Hepatocyte (in vitro differentiated cells): ENCODE results near the gene ADD2. TPM values are rescaled to one million over a fixed set of nuclear protein-coding genes. Genes with fewer than 3 reads are reported as not detected.
A peak's percentile ranks its signal among the peaks of the same experiment; 100 is the strongest.

Experiments used
- DNase-seq: peaks from one replicate; pipeline ENCODE4 v3.0.0-alpha.2; 2016; ENCODE audit warnings: low spot score
- H2AFZ ChIP-seq: fragments of 200-600 bp; sonication (generic); 2 replicates; pipeline ENCODE4 v1.6.0; 2016; ENCODE audit warnings: antibody characterized with exemption, mild to moderate bottlenecking
- H3K27ac ChIP-seq: fragments of 200-600 bp; sonication (generic); 2 replicates; pipeline ENCODE4 v1.5.1; 2016; ENCODE audit warnings: mild to moderate bottlenecking
- H3K27me3 ChIP-seq: fragments of 200-600 bp; sonication (generic); 2 replicates; pipeline ENCODE4 v1.6.1; 2016
- H3K36me3 ChIP-seq: fragments of 200-600 bp; sonication (generic); replicated peaks from 2 replicates; pipeline ENCODE4 v1.5.1; 2016; ENCODE audit warnings: low read depth; ENCODE audit not compliant: insufficient read depth
- H3K4me1 ChIP-seq: fragments of 200-600 bp; sonication (generic); 2 replicates; pipeline ENCODE4 v1.5.1; 2016; ENCODE audit warnings: mild to moderate bottlenecking, moderate library complexity; ENCODE audit not compliant: insufficient read depth
- H3K4me2 ChIP-seq: fragments of 200-600 bp; sonication (generic); 2 replicates; pipeline ENCODE4 v1.6.0; 2016
- H3K4me3 ChIP-seq: fragments of 200-600 bp; sonication (generic); 2 replicates; pipeline ENCODE4 v1.5.1; 2016; ENCODE audit warnings: mild to moderate bottlenecking
- H3K79me2 ChIP-seq: fragments of 200-600 bp; sonication (generic); 2 replicates; pipeline ENCODE4 v1.6.0; 2017; ENCODE audit warnings: mild to moderate bottlenecking
- H3K9me2 ChIP-seq: fragments of 200-600 bp; sonication (generic); replicated peaks from 2 replicates; pipeline ENCODE4 v1.6.0; 2017; ENCODE audit warnings: mild to moderate bottlenecking; ENCODE audit not compliant: insufficient read depth
- H3K9me3 ChIP-seq: fragments of 200-600 bp; sonication (generic); 2 replicates; pipeline ENCODE4 v1.5.1; 2016; ENCODE audit warnings: low read depth, mild to moderate bottlenecking
- H4K20me1 ChIP-seq: fragments of 200-600 bp; sonication (generic); 2 replicates; pipeline ENCODE4 v1.6.0; 2016; ENCODE audit warnings: mild to moderate bottlenecking; ENCODE audit not compliant: insufficient read depth, poor library complexity, severe bottlenecking
- EZH2 ChIP-seq: fragments of 200-600 bp; sonication (generic); IDR thresholded peaks from 2 replicates; pipeline ENCODE4 v1.6.1; 2016; ENCODE audit warnings: antibody characterized with exemption, mild to moderate bottlenecking, borderline replicate concordance
- EZH2phosphoT487 ChIP-seq: fragments of 200-600 bp; sonication (generic); IDR thresholded peaks from one replicate; pipeline ENCODE4 v1.6.1; 2018; ENCODE audit warnings: antibody characterized with exemption, mild to moderate bottlenecking, low read depth, moderate library complexity; ENCODE audit not compliant: unreplicated experiment, severe bottlenecking
- WGBS: methylation state at CpG from one replicate; pipeline ENCODE4 v1.1.6; 2016; ENCODE audit warnings: low lambda C conversion rate; ENCODE audit errors: missing lambda C conversion rate; 5-methylcytosine and 5-hydroxymethylcytosine counted together
- polyA plus RNA-seq: library from polyadenylated mRNA; unstranded; fragments of >200 nt; fragmentation: Nextera tagmentation; extraction: Ambion mirVana; gene quantifications from 2 replicates; pipeline ENCODE4 v1.2.1, GENCODE V29; 2016
- total RNA-seq: library from RNA; depleted of rRNA; stranded (reverse); fragments of >200 nt; gene quantifications from 2 replicates; pipeline ENCODE4 v1.2.3, GENCODE V29; 2014
- TF ChIP-seq, protein P1 (sequence below): fragments of 200-600 bp; sonication (generic); IDR thresholded peaks from 2 replicates; pipeline ENCODE4 v1.5.1; 2016; ENCODE audit warnings: antibody characterized with exemption, mild to moderate bottlenecking; ENCODE audit not compliant: poor library complexity

The ADD2 gene
- total and polyA plus RNA-seq, 2 experiments from 2014 or later = 0.74 to 2.4 TPM

GRCh38 chr2:70687461-70687795 lies 80.6 kb downstream of the ADD2 start:
- H3K9me3 ChIP-seq = no peaks in the 10 kb centered on the region
- no peaks in the 10 kb centered on the region for H3K79me2 ChIP-seq
- H3K9me2 ChIP-seq = no peaks in the 10 kb centered on the region
- no peak overlapping the region for H3K4me2 ChIP-seq
- no peak overlapping the region for H3K27ac ChIP-seq
- H3K4me3 ChIP-seq = no peak overlapping the region
- H2AFZ ChIP-seq = no peak overlapping the region
- no peak for DNase-seq
- no peaks in the 10 kb centered on the region for H3K4me1 ChIP-seq
- 89% methylated on average over 4 of the region's 4 CpGs for WGBS
- H3K36me3 ChIP-seq = no peaks in the 10 kb centered on the region
- no peaks in the 10 kb centered on the region for H3K27me3 ChIP-seq
- TF ChIP-seq EZH2 = no peak
- TF ChIP-seq, protein P1, sequence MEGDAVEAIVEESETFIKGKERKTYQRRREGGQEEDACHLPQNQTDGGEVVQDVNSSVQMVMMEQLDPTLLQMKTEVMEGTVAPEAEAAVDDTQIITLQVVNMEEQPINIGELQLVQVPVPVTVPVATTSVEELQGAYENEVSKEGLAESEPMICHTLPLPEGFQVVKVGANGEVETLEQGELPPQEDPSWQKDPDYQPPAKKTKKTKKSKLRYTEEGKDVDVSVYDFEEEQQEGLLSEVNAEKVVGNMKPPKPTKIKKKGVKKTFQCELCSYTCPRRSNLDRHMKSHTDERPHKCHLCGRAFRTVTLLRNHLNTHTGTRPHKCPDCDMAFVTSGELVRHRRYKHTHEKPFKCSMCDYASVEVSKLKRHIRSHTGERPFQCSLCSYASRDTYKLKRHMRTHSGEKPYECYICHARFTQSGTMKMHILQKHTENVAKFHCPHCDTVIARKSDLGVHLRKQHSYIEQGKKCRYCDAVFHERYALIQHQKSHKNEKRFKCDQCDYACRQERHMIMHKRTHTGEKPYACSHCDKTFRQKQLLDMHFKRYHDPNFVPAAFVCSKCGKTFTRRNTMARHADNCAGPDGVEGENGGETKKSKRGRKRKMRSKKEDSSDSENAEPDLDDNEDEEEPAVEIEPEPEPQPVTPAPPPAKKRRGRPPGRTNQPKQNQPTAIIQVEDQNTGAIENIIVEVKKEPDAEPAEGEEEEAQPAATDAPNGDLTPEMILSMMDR = no peak
- TF ChIP-seq EZH2phosphoT487 = no peak
- no peaks in the 10 kb centered on the region for H4K20me1 ChIP-seq

DNA sequence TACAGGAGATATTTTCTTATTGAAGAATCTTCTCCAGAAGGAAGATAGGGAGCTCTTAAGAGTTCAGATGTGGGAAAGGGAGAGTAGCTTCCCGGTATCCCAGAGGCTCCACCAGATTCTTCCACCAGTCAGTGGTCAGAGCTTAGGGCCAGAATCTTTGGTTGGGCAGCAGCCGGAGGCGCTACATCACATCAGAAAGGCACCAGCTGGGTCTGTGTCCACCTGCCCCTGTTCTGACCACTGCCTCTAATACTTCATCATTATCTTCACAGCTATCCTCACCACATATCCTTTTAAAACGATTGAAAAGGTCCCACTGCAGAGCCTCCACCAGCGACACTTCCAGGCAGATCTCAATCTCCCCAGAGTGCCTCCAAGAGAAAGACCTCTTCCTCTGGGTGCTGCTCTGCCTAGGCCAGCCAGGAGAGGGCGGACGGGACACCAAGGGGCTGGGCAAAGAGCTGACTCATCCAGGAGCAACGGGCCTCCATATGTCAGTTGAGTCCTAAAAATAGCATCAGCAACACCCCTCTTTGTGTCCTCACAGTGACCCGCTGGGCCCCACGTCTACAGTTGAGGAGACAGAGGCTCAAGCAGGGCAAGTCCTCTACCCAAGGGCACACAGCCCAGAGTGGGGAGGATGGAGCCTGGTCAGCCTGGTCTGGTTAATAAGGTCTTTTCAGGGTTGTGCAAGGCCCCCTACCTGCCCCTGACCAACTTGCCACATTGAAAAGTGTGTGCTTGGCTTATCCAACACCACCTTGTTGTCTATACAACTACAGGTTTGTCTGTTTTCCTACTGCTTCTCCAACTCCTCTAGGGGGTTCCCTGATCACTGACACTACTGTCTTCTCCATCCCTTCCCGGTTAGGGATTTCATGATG lies 81.2 kb downstream of the ADD2 start:
- Histone ChIP-seq H3K79me2 (no peaks in the 10 kb centered on the region), H2AFZ (no peak overlapping the region), H3K4me3 (no peak overlapping the region), H3K27ac (no peak overlapping the region), H3K27me3 (no peaks in the 10 kb centered on the region), H3K9me2 (no peaks in the 10 kb centered on the region), H3K4me2 (no peak overlapping the region), H3K36me3 (no peaks in the 10 kb centered on the region), H4K20me1 (no peaks in the 10 kb centered on the region), H3K4me1 (no peaks in the 10 kb centered on the region), H3K9me3 (no peaks in the 10 kb centered on the region)
- peak; percentile 66 for DNase-seq
- no peak for TF ChIP-seq EZH2
- TF ChIP-seq, protein P1 = peak; percentile 37
- no peak for TF ChIP-seq EZH2phosphoT487
- WGBS = 63% methylated on average over 11 of the region's 11 CpGs

- Histone ChIP-seq H3K9me3 (no peaks in the 10 kb centered on the region), H3K4me1 (no peaks in the 10 kb centered on the region), H4K20me1 (no peaks in the 10 kb centered on the region), H3K27ac (no peak overlapping the region), H3K4me3 (no peak overlapping the region), H3K79me2 (no peaks in the 10 kb centered on the region), H3K27me3 (no peaks in the 10 kb centered on the region), H2AFZ (no peak overlapping the region), H3K9me2 (no peaks in the 10 kb centered on the region), H3K4me2 (no peak overlapping the region), H3K36me3 (no peaks in the 10 kb centered on the region)
- no peak for TF ChIP-seq EZH2
- TF ChIP-seq, protein P1 = no peak
- TF ChIP-seq EZH2phosphoT487 = no peak
- 87% methylated on average over 6 of the region's 6 CpGs for WGBS
- no peak for DNase-seq
Measured at GRCh38 chr2:70685771-70686171, 82.2 kb downstream of the ADD2 start.
